Measurements from ENCODE around the gene ZBTB21.

ZBTB21 gene

DNA sequence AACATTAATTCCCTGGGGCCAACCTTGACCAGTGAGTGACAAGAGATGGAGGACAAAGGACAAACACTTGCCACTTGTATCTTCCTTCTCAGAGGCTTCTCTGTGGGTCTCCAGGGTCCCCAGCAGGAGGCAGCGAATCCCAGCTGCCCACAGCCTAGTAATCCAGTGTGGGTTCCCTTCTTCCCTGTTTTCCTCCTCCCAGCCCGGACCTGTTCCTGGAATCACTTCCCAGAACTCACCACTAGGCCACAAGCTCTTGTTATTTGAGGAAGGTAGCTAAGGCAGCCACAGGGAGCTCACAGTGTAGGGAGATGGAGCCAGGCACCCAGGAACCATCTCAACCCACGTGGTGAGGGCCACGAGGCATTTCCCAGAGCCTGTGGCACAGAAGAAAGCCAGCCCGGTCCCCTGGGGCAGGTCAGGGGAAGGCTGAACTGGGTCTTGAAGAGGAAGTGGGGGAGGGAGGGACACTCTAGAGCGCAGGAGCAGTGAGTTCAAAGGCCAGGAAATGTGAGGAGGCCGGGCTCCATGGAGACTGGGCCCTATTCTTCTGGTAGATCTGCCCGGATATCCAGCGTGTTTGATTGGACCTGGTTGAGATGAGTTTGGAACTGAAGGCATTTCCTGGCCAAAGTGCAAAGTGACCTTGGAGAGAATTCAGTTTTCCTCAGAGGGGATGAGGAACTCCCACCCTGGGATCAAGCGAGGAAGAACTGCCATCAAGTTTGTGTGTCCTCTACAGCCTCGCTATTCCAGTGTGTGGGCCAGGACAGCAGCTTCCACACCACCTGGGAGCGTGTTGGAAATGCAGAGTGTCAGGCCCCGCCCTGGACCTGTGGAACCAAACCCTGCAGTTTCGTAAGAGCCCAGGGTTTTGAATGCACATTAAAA is 36.1 kb downstream of the ZBTB21 start:
- peaks cover 16% of the 10 kb centered on the region for H3K4me1 Mint-ChIP-seq
- peaks cover under 1% of the 10 kb centered on the region for H3K36me3 Mint-ChIP-seq
- peak overlapping the region; percentile 83 for H3K27ac Mint-ChIP-seq
- peaks cover 2% of the 10 kb centered on the region for H3K9me3 Mint-ChIP-seq
- H3K4me3 Mint-ChIP-seq = peak overlapping the region; percentile 26
- peaks cover under 1% of the 10 kb centered on the region for H3K27me3 Mint-ChIP-seq

DNA sequence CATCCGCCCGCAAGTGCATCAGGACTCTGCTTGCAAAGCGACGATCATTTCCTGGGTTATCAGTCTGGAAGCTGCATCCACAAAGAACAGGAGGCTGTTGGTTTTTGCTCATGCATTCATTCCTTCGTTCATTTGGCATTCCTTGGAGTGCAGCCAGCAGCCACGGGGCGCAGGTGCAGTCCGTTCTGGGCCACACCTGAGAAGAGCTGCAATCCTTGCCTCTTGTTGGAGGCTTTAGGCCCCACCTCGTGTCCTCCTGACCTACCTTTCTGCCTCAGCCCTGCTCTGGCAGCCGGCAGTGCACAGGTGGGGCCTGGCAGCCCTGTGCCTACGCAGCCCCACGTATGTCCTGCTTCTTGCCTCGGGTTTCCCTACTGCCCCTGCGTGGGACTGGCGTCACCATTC is 36.7 kb downstream of the ZBTB21 start:
- no peak overlapping the region for H3K27ac Mint-ChIP-seq
- H3K27me3 Mint-ChIP-seq = no peaks in the 10 kb centered on the region
- peaks cover 16% of the 10 kb centered on the region for H3K4me1 Mint-ChIP-seq
- no peaks in the 10 kb centered on the region for H3K36me3 Mint-ChIP-seq
- no peaks in the 10 kb centered on the region for H3K9me3 Mint-ChIP-seq
- H3K4me3 Mint-ChIP-seq = no peak overlapping the region

DNA sequence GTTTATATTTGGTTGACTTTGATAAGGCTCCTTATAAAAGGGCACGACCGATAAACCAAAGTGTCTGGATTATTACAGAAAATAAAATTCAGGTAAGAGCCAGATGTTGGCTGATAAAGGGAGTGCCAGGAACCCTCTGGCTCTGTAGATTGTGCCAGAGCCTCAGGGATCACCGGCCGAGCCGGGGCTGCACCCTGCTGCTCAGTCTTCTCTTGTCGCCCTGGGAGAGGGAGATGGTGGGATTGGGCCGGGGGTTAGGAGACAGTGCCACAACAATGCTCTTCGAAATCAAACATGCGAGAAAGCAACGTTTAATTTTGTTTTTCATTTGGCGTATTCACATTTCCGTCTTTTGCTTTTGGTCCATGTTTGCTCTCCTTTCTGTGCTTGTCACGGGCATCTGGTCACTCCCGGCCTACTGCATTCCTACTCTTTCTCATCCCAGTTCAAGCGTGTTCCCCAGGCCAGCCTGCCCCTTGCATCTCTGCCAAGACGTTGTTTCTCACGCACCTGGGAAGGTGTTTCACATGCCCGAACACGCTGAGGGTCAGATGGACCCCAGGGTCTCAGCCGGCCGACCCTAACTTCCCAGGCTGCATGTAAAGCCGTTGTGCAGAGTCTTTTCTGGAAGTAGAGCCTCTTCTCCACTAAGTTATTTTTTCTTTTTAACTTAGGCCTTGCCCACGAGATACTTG is 37.5 kb downstream of the ZBTB21 start:
- no peak overlapping the region for H3K27ac Mint-ChIP-seq
- H3K9me3 Mint-ChIP-seq = no peaks in the 10 kb centered on the region
- no peaks in the 10 kb centered on the region for H3K27me3 Mint-ChIP-seq
- peaks cover 16% of the 10 kb centered on the region for H3K4me1 Mint-ChIP-seq
- no peaks in the 10 kb centered on the region for H3K36me3 Mint-ChIP-seq
- no peak overlapping the region for H3K4me3 Mint-ChIP-seq

DNA sequence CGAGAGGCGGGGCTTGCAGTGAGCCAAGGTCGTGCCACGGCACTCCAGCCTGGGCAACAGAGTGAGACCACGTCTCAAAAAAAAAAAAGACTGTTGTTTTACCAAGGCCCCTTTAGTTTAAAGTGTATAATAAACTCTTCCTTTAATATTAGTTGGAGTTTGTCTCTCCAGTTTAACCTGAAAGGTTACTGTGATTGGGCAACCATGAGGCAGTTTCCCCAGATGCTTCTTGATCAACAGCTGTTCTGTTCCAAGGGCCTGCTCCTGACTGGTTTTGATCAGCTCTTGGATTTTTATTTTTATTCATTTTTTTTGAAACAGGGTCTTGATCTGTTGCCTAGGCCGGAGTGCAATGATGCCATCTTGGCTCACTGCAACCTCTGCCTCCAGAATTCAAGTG is 38.3 kb downstream of the ZBTB21 start:
- Mint-ChIP-seq H3K27ac (no peak overlapping the region), H3K4me1 (peaks cover 16% of the 10 kb centered on the region), H3K36me3 (no peaks in the 10 kb centered on the region), H3K9me3 (no peaks in the 10 kb centered on the region), H3K27me3 (no peaks in the 10 kb centered on the region), H3K4me3 (no peak overlapping the region)

DNA sequence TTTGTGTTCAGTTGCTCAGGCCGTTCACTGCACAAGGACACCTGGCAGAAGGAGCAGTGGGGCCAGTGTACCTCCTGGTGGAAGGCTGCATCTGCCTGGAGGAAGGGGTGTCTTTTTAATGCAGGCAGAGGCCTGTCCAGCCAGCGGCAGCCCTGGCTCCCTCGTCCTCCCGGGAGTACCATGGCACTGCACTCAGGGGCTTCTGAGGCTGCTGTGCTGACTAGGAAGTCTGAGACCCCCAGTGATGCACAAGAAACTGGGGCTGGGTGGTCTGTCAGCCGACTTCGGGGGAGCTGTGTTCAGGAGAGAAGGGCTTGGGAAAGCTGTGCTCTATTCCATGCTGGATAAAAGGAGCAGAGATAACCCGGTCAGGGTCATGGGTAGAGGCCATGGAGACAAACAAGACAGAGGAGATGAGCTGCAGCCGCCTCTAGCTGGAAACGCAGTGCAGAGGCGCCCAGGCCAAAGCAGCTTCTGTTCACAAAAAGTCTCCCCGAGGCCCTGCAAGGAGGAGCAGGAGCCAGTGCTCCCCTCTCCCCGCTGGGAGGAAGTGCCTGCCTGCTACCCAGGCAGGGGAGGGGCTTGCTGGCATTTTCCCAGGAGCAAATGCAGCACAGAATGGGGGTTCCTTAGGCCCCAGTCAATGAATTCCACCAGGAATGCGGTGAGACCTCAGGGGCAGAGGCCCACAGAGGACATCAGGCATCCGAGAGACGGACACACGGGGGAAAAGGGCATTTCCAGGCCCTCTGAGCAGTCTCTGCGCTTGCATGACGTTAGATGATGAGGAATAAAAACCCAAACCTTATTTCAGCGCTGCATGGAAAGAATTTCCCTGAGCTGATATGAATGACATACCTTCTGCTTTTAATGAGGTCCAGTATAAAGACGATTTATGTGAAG is 39.2 kb downstream of the ZBTB21 start:
- no peaks in the 10 kb centered on the region for H3K9me3 Mint-ChIP-seq

DNA sequence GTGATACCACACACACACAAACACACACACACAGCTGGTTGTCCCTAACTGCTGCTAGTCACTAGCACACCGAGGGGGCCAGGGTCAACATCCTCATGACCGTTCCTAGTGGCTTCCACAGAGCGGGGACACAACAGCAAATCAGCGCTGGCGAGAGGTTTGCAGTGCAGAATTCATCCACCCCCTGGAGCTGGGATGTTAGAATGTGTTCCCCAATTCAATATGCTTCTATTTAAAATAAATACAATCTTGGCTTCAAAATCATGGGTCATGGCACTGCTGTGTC is 40.1 kb downstream of the ZBTB21 start:
- no peaks in the 10 kb centered on the region for H3K9me3 Mint-ChIP-seq
- no peak overlapping the region for H3K4me3 Mint-ChIP-seq

More for the DNA sequence above, 39.2 kb downstream of the ZBTB21 start:
- Mint-ChIP-seq H3K27me3 (no peaks in the 10 kb centered on the region), H3K4me3 (no peak overlapping the region), H3K36me3 (no peaks in the 10 kb centered on the region), H3K4me1 (peaks cover 16% of the 10 kb centered on the region), H3K27ac (no peak overlapping the region)

DNA sequence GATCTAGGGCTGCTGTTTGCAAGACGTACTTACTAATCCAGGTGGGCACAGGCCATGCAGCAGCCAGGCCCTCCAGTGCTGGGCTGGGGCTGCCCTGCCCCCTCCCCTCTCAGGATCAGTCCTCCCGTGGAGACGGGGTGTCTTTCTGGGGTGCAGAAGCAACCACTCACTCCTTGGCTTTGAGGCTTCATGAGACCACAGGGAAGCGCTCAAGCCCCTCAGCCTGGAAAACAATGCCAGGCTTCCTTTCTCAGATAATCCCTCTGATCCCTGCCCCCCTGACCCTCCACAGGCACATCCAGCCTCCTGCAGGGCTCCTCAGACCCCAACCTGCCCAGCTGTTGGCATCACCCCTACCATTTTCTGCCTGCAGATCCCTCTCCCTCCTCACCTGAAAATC is 42.5 kb downstream of the ZBTB21 start:
- H3K9me3 Mint-ChIP-seq = no peaks in the 10 kb centered on the region
- H3K27me3 Mint-ChIP-seq = no peaks in the 10 kb centered on the region
- no peaks in the 10 kb centered on the region for H3K36me3 Mint-ChIP-seq
- no peak overlapping the region for H3K27ac Mint-ChIP-seq
- H3K4me1 Mint-ChIP-seq = no peaks in the 10 kb centered on the region
- no peak overlapping the region for H3K4me3 Mint-ChIP-seq

More for the DNA sequence above, 40.1 kb downstream of the ZBTB21 start:
- no peak overlapping the region for H3K27ac Mint-ChIP-seq
- H3K4me1 Mint-ChIP-seq = peaks cover 16% of the 10 kb centered on the region
- H3K36me3 Mint-ChIP-seq = no peaks in the 10 kb centered on the region
- no peaks in the 10 kb centered on the region for H3K27me3 Mint-ChIP-seq

DNA sequence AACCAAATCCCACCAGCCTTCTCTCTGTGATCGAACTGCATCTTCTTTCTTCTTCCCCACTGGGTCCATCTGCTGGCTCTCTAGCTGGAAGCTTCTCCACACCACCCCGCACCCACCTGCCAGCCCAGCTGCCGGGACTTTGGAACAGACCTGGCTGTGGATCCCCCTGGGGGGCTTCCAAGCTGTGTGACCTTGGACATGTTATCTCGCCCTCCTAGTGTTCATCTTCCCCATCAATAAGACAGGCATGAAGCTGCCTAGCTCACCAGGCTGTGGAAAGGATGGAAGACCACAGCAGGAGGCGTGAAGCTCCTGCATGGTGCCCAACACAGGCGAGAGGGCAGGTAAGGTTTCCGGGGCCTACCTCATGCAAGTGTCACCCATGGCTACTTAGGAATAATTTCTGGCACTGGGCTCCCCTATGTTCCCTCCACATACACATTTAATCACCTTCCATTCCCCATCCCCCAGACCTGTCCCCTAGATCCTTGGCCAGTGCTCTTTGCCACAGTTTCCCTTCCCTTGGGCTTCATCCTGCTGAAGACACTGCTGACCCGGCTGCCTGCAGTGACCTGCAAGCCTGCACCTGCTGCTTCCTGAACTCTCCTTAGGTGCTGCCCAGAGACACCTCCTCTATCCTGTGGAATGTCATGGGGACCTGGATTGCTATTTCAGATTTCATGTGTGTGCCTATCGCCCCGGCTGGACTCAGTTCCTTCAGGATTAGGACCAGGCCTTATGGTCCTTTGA is 43.1 kb downstream of the ZBTB21 start:
- Mint-ChIP-seq H3K27ac (no peak overlapping the region), H3K4me3 (no peak overlapping the region), H3K36me3 (no peaks in the 10 kb centered on the region), H3K9me3 (no peaks in the 10 kb centered on the region), H3K4me1 (no peaks in the 10 kb centered on the region), H3K27me3 (no peaks in the 10 kb centered on the region)

DNA sequence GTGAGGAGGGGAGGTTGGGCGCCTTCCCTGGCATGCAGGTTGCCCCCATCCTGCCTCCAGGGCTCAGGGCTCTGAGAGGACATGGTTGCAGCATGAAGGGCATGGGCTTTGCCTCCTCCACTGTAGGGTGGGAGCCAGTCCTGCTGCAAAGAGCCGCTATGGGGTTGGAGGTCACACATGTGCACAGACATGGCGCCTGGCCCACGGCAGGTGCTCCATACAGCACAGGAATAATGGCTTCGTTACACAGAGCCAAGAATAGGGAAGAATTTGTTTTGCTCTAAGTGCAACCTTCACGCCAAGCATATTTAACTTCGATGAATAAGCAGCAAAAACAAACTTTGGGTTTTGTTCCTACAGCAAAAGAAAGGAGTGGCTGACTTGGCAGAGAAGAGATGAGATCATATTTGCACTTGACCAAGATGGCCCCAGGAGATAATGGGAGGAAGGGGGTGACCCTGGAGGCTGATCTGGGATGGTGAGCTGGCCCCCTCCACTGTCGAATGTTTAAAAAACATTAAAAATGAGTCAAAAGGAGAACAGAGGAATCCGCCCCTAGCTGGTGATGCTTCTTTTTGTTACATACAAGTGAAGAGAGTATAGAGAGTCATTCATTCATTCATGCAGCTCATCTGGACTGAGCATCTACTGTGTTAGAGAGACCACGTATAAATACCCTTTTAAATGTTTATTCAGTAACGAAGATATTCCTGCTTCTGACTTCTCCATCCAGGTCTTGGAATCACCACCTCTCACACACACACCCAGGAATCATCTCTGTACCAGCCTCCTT is 43.9 kb downstream of the ZBTB21 start:
- no peaks in the 10 kb centered on the region for H3K36me3 Mint-ChIP-seq
- H3K4me3 Mint-ChIP-seq = no peak overlapping the region
- H3K27ac Mint-ChIP-seq = no peak overlapping the region
- no peaks in the 10 kb centered on the region for H3K9me3 Mint-ChIP-seq
- no peaks in the 10 kb centered on the region for H3K27me3 Mint-ChIP-seq
- H3K4me1 Mint-ChIP-seq = peaks cover 3% of the 10 kb centered on the region

DNA sequence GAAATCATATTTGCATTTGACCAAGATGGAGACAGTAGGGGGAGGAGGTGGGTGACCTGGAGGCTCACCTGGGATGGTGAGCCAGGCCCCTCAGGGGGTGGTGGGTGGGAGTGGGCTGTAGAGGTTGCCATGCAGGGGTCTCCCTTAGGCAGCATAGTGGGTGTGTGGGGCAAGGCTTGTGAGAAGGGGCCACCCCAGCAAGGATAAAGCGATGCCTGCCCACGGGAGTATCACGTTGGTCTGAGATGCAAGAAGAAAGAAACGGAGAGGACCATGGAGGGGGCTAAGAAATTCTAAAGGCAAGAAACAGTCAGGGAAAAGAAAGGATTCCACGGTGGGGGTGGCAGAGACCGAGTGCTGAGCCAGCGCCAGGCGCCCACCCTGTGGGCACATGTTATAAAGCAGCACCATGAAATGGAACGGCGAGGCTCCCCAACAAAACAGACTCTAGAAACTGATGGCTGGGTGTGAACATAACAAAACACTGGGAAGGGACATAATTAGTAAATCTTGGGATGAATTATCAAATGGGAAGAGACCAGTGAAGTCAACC is 44.6 kb downstream of the ZBTB21 start:
- Mint-ChIP-seq H3K4me3 (no peak overlapping the region), H3K4me1 (peaks cover 3% of the 10 kb centered on the region), H3K27ac (no peak overlapping the region), H3K36me3 (no peaks in the 10 kb centered on the region), H3K9me3 (no peaks in the 10 kb centered on the region), H3K27me3 (peaks cover 1% of the 10 kb centered on the region)

DNA sequence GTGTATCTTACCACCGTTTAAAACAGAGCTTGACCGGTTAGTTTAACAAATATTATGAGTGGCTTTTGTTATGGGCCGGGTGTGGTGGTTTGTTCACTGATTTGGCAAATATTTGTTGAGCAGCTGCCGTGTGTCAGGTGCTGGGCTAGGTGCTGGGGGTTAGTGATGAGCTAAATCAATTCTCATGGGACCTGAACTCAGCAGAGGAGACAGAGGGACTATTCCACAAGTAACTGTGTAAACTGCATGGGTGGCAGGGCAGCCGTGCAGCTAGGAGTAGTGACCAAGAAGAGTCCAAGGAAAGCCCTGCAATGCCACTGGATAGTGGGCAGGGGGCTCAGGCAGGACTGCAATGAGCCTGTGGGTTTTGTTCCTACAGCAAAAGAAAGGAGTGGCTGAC is 45.1 kb downstream of the ZBTB21 start:
- H3K36me3 Mint-ChIP-seq = no peaks in the 10 kb centered on the region
- H3K27ac Mint-ChIP-seq = no peak overlapping the region
- H3K4me1 Mint-ChIP-seq = peaks cover 3% of the 10 kb centered on the region
- H3K4me3 Mint-ChIP-seq = no peak overlapping the region
- H3K9me3 Mint-ChIP-seq = no peaks in the 10 kb centered on the region
- peaks cover 1% of the 10 kb centered on the region for H3K27me3 Mint-ChIP-seq

DNA sequence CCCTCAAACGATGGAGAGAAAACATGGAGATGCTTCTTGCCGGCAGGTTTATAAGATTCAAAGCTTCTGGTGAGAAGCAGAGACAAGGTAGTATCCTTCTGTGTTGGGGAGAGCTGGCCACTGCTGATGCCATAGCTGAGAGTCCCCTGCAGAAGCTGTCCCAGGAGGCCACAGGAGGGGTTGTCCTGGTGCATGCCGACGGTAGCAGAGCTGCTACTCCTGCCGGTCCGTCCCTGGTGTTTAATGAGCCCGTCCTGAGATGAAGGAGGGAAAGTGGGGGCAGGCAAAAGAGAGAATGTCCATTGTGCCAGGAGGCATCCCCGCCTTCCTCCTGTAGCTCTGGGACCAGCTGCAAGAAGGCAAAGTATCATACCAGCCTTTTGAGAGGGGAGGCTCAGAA is 46.0 kb downstream of the ZBTB21 start:
- peaks cover 1% of the 10 kb centered on the region for H3K27me3 Mint-ChIP-seq
- H3K9me3 Mint-ChIP-seq = no peaks in the 10 kb centered on the region
- H3K27ac Mint-ChIP-seq = no peak overlapping the region
- H3K4me3 Mint-ChIP-seq = no peak overlapping the region
- H3K36me3 Mint-ChIP-seq = no peaks in the 10 kb centered on the region
- H3K4me1 Mint-ChIP-seq = peaks cover 3% of the 10 kb centered on the region

DNA sequence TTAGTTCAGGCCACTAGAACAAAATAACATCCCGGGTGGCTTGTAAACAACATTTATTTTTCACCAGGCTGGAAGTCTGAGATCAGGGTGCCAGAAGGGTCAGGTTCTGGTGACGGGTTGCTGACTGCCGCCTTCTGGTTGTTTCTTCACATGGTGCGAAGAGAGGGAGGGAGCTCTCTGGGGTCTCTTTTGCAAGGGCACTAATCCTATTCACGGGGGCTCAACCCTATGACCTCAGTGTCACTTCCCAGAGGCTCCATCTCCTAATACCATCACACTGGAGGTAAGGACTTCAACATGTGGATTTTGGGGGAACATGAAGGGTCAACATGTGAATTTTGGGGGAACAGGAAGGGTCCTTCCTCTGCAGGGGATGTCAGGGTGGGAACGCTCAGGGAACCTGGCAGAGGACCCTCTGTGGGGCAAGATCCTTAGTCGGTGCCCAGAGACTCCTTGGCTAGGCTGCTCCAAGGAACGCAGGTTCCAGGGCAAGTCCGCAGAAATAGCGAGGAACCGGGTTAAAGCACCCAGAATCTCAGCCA is 47.7 kb downstream of the ZBTB21 start:
- H3K9me3 Mint-ChIP-seq = no peaks in the 10 kb centered on the region
- peaks cover 1% of the 10 kb centered on the region for H3K27me3 Mint-ChIP-seq
- peaks cover 3% of the 10 kb centered on the region for H3K4me1 Mint-ChIP-seq
- H3K27ac Mint-ChIP-seq = no peak overlapping the region
- no peaks in the 10 kb centered on the region for H3K36me3 Mint-ChIP-seq
- H3K4me3 Mint-ChIP-seq = no peak overlapping the region

DNA sequence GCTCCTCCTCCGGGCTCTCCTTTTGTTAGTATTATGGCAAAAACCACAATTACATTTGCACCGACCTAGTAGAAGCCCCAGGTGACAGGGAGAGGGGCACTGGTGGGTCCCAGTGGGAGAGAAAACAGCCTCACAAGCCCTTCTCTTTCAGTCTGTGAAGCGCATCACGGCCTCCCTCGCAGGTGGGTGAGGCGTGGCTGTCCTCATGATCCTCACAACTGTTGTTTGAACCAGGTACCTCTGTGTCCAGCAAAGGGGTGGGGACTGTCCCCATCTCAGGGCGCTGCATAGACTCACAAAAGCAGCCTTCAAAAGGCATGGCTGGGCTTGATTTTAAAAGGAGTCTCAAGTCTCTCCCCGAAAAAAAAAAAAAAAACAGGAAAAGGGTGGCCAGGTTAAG is 48.4 kb downstream of the ZBTB21 start:
- Mint-ChIP-seq H3K4me3 (no peak overlapping the region), H3K27ac (no peak overlapping the region), H3K4me1 (peaks cover 3% of the 10 kb centered on the region), H3K36me3 (no peaks in the 10 kb centered on the region), H3K27me3 (peaks cover 1% of the 10 kb centered on the region), H3K9me3 (no peaks in the 10 kb centered on the region)

Measured in activated naive CD4-positive, alpha-beta T cell treated with anti-CD3 and anti-CD28 coated beads, Interleukin-2, amount 50 U/mL, for 24 hours (primary cell).